Esophagus mucosa (tissue), 1 donor: ENCODE data around the gene CADPS. TPM values are rescaled to one million over a fixed set of nuclear protein-coding genes. Genes with fewer than 3 reads are reported as not detected.

Source experiments
- ATAC-seq: fragments of 200-7000 bp; cut with Tn5 transposase; one replicate; pipeline ENCODE4 v1.9.1; 2020
- total RNA-seq: library from RNA; stranded (reverse); gene quantifications from one replicate; pipeline ENCODE4 v1.2.4, GENCODE V29; 2023
- donor health status: DM: yes; HTN: yes; CAD: no.

CADPS gene
- total RNA-seq, 1 donor from 2014 or later: 0.08 TPM

DNA sequence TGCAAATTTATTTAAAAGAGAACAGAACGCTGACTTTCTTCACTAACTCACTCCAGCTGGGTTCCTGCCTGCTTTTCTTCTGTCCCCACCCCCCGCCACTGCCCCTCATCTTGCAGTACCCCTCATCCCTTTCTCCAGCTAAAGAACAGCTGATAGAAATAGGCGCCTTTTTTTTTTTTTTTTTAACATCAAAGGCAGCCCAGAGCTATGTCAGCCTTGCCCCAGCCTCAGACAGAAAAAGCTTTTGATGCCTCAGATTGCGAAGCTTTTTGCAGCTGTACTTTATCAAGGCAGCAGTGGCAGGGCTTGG is 1.8 kb downstream of the CADPS start:
- ATAC-seq: no peak

DNA sequence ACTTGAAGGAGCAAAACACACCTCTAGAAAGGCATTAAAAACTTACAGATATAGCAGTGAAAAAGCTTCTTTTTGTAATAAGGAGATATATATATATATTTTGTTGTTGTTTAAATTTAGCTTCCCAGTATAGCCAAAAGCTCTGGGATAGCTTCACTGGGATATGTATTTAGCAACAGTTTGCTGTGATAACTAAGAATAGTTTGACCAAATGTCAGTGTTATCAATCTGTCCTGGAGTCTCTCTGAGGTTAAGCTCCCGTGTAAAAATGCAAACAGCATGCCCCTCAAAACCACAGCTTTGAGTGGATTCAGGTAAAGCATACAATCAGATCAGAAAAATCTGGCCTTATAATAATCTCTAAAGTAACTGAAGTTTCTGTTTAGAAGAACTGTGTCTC is 2.9 kb downstream of the CADPS start:
- no peak for ATAC-seq

DNA sequence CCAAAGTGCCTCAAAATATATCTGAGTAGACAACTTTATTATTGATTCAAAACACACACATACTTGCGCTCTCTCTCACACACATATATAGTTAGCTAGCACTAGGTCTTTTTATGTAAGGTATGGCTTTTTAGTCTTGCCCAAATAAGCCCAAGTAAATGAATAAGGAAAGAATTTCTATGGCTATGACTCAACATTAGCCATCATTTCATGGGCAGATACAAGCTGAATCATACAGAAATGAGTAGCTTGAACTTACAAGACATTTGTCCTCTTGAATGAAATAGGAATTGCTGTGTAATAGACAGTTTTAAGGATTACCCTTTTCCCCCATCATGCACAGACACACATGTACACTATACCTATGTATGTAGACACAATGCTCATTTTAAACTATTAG is 4.9 kb downstream of the CADPS start:
- ATAC-seq: no peak

DNA sequence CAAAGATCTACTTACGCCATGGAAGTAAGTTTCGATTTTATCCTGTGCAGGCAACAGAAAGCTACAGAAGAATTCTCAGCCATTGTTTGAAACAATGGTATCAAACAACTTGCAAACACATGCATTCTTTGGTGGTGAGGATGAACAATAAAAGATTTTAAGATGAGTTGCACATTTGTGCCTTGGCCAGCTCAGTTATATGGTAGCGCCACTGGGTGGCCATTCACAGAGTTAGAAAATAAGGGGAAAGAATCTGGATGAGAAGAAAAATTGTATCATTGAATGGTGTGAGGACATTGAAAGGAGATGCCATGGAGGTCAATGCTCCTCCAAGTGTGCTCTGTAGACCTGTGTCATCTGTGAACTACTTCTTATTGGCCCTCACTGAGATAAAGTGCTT is 11.6 kb downstream of the CADPS start:
- ATAC-seq: no peak

DNA sequence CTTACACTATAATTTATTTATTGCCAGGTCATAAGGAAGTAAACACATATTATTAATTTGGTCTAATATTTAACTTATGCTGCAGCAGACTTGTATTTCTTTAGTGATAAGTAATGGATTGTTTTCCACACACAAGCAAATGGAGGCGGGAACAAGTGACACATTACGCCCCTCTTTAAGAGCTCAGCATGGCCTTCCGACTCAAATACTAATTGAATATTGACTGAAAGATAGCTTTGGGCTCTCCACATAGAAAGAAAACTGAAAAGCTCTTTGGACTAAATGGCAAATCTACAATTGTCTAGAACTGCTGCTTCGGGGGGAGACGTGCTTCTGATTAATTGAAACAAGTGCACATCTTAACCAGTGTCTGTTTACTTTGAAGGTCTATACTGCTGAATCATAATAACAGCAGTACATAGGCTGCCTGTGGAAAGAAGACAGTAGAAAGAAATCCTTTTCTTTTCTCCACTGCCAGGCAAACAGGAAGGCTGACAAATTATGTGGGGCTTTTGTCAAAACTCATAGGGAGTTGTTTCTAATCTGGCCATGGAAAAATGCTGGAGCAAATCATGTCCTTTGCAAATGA is 15.9 kb downstream of the CADPS start:
- no peak for ATAC-seq

DNA sequence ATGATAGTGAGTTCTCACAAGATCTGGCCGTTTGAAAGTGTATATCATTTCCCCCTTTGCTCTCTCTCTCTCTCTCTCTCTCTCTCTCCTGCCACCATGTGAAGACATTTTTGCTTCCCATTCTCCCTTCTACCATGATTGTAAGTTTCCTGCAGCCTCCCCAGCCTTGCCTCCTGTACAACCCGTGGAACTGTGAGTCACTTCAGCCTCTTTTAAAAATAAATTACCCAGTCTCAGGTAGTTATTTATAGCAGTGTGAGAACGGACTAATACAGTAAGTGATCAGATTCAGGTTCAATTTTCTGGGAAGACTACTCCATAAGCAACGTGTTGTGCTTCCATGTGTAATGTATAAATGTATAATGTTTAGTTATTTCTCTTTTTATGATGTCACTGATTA is 29.2 kb downstream of the CADPS start:
- no peak for ATAC-seq

DNA sequence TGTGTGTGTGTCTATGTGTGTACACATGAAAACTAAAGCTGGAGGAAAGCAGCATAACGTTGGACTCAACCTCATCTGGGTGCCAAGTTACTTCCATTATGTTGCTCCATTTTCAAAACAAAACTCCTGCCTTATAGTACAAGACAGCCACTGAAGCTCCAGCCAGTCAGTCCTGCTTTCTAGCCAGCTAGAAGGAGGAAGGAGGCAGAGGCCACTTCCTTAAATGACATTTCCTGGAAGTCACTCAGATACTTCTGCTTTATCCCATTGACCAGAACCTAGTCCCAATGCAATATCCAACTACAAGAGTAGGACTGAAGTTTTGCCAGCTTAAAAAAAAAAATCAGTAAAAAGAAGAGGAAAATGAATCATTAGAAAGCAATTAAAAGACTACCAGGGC is 31.7 kb downstream of the CADPS start:
- no peak for ATAC-seq

DNA sequence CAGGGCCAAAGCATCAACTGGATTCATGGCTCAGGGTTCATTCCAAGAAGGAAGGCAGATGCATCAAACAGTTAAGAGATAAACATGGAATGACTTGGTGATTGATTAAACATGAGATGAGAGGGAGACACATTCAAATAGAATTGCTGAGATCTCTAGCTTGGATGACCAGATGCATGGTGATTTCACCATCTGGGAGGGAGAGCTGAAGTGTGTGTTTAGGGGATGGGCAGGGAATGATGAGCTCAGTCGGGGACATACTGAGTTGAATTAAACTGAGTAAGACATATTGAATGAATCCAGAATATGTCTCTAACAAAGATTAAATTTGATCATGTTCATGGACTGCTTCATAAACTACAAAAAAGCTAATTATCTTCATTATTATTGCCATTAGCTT is 35.5 kb downstream of the CADPS start:
- ATAC-seq: no peak

DNA sequence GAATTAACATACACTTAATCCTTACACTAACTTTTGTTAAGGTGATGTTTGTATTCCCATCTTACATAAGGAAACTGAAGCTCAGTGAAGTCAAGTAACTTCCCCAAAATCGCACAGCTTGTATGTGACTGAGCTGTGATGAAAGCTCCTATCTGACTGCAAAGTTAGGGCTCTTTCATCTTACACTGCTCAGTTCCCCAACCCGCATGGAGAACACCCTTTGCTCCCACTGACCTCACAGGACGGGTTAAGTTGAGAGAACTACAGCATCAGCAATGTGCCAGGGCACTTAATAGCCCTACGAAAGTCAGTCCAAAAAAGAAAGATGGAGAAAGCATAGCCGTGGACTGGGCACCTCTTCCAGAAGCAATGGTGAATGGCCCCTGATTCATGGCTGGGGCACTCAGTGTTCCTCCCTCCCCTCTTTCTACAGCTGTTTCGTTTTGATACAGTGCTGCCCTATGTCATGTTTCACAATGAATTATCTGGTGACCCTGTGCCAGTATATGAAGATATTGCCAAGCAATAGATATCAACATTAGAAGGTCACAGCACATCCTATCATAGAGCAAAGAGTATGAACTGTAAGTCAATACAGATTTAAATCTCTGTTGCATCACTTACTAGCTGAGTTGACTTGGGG is 38.0 kb downstream of the CADPS start:
- ATAC-seq: no peak

DNA sequence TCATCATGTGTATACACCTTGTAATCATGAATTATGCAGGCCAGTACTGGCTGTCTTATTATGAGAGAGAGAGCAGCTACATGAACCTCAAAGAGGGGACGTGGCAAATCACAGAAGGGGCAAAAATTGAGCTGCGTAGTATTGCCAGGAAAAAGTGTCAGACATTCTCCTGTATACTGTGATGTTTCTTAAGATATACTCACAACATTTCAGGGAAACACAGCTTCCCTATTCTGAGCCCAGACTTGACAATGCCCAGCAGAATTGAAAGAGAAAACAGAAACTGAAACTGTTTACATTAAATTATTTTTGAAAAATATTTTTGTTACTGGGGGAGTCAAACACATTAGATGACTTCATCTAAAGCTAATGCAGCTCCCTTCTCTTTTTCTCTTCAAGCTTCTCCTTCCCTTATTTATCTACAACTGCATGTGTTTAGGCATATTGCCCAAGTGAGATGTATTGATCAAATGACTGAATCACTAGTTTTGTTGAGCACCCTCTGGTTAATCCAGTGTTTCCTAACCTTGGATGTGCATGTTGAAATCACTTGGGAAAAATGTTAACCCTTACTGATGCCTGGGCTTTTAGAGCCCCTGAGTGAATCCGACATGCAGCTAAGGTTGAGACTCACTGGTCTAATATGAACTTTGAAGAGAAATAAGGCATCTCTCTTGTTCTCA is 39.5 kb downstream of the CADPS start:
- ATAC-seq: no peak

DNA sequence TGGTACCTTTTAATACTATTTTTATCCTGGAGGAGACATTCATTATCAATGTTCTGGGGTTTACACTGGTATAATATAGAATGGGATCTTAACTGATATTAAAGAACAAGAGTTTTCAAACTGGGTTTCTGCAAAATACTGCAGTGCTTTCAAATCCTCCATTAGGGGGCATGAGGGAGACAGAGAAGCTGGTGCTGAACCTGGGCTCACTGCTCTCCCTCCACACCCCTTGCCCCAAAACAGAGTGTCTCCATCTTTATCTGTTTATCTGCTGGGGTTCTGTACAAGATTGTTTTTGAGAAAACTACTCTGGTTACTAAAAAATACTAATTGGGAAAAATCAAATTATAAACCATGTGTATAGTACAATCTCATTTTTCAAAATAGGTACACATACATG is 41.7 kb downstream of the CADPS start:
- no peak for ATAC-seq

DNA sequence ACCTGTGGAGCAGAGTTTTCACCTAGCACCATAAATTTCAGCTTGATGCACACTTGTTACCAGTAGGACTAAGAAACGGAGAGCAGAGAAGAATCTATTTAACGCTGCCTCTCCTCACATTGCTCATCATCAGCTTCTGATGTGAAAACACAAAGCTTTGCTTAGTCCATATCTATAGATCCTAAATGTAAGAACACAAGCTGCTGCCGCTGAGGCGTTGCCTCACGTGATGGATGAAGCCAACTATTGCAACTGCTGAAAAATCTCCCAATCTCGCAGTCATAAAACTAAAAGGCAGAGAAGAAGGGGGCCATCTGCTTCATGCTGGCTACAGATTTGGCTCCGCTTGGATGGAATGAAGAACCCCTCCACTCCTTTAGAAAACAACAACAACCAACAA is 42.7 kb downstream of the CADPS start:
- ATAC-seq: no peak

DNA sequence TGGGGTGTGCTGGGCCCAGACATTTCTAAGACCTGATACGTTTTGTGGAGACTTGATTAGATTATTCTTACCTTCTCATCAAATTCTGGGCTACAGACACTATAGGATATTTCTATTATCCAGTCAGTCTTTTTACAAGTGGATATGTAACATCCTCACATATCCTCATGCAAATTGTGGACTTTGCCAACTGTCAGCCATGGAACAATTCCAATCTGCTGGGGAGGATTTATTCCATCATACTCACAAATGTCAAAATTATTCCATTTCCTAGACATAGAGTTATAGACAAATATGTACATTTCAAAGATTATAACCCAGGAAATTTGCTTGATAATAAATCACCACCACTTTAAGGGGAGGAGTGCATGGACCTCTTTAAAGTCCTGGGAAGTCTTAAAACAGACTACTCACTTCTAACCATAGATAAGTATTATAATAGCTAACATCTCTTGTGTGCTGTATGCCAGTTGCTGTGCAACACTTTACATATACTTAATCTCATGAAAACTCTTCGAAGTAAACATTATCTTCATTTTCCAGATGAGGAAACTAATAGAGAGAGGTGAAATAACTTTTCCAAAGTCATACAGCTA is 44.4 kb downstream of the CADPS start:
- ATAC-seq: no peak

DNA sequence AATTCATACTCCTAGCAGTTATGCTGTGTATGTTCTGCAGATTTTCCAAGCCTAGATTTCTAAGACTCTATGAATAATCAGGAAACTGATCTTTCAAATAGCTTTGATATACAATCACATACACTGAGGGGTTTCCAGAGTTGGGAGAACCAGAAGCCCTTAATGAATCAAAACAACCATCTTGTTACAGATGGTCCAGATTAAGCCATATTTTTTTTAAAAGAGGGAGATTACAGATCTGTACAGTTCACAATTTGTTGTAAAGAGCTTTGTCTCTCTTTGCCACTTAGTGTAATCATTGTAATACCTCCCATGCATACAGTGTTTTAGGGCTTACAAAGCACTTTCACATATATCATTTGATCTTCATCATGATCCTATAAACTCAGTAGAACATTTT is 47.7 kb downstream of the CADPS start:
- ATAC-seq: no peak

DNA sequence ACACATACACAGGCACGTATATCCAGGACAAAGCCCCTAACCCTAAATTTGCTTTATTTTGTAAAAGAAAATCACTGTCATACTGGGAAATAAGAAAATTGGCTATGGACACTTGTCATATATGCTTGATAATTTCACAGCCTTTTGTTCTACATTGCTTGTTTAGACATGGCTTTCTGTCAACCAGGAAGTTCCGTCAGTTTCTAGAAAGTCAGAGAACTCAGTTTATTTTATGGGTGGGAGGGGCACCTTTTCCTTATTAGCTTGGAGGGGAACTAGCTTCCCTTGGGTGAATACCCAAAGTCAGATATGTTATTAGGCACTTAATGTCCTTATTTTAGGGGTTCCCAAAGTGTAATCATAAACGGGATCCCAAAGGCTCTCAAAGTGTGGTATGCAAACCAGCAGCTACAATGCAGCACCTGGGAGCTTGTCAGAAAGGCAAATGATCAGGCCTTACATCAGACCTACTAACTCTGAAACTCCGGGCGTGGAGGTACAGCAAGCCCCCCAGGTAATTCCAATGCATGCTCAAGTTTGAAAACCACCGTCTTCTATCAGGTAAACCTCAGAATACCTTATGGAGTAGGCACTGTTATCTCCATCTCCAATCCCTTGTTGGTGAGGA is 50.1 kb downstream of the CADPS start:
- ATAC-seq: no peak

DNA sequence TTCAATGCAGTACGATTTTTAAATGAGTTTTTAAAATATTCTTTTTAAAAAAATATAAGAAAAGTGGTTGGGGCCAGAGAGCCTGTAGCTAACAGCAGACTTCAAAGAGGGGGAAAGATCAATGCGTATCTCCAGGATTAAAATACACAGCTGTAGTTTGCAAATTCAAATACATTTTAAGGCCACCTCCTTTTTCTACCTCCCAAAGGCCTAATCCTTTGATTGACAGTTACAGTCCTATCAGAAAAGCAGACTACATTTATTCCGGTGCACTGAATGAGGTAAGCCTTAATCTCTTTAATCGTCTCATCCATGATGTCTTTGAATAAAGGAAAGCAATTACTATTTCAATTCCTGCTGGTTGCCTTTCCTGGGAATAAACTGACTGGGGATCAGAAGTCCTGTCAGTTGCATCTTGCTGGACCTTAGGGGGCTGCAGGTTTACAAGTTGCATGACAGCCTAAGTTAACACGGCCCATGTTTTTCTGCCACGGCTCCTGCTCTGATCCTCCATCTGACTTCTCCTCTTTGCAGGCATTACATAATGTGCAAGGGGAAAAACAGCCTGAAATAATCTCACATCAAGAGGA is 51.7 kb downstream of the CADPS start:
- no peak for ATAC-seq

DNA sequence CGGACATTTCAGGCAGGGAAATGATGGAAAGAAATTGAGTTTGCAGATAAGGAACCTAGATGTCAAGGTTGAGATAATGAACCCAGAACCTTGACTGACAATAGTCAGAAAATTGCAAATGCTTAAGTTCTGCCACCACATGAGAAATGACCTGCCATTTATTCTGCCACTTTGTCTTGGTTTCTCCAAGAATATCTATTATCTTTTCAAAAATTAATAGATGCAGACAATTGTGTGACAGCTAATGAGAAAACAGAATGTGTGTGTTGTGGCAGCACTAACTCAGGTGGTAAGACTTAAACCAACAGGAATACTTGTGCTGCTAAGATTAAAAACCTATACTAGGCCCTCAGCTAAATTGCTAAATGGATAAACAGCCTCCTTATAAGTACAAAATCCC is 52.3 kb downstream of the CADPS start:
- ATAC-seq: no peak

DNA sequence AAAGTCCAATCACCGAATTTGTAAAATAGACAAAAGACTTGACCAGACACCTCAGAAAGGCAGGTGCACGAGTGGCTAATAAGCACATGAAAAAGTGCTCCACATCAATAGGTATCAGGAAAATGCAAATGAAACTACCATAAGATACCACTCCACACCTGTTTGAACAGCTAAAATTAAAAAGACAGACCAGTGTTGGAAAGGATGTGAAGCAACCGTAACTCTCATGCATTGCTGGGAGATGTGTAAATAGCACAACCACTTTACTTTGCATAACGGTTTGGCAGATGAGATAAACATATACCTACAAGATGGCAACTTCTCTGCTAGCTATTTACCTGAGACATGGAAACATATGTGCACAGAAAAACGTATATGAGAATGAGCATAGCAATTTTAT is 56.9 kb downstream of the CADPS start:
- ATAC-seq: no peak

DNA sequence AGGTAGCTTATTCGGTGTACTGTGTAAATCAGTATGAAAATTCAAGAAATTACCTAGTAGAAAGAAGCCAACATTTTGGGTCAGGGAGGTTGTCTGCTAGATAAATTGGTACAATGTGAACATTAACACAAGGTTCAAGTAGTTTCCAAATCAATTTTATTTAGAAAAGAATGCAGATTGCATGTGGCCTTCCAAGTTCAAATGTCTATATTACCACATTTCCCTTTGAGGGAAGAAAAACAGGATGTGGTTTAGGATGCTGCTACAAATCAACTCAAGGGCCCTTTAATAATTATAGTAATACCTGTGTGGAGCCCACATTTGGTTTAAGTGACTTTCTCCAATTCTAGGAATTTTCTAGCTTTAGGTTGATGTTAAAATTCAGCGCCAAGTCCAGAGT is 57.5 kb downstream of the CADPS start:
- ATAC-seq: no peak

DNA sequence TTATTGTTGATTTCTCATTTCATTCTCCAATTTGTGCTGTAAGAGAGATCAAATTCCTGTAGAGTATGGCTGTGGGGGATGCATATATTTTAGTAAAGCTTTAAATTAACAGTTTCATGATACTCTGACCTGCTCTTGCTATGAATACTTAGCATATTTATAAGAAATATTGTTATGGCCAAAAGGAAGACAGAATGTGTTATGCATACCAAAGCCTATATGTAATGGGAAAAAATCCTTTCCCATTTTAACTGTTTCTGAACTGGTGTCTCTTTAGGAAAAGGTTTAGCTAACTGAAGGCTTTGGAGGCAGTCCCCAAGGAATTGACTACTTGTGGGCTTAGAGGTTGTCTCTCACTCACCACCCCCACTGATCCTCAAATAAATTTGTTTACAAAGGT is 59.2 kb downstream of the CADPS start:
- no peak for ATAC-seq

DNA sequence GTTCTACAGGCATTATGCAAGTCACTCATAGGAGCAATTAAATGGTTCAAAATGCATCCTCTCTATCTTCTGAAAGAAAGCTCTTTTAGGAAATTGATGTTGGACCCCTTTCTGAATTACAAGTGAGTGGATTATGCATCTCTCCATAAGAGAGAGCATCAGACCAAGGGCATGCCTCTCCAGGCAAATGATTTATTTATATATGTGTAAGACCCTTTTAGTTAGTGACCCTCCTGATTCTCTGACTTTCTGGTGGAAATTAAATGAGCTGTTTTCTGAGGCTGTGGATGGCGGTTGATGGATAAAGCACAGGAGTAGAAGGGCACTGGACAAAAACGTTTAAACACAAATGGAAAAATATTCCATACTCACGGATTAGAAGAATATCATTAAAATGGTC is 62.6 kb downstream of the CADPS start:
- no peak for ATAC-seq

DNA sequence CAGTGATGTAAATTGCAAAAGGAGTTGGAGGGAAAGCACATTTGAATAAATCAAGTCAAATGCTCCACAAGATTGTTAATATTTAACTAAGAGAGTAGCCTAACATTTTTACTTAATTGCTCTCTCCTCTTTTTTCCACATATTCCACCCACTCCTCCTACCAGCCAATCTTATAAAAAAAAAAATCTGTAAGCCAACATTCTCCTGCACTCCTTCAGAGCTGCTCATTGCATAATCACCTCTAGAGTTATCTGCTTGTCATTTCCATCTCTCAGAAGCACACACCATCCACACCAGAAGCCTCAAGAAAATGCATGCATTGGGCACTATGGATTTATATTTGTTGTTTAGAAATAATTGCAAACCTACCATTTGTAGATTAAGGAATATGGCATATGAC is 64.1 kb downstream of the CADPS start:
- ATAC-seq: no peak

DNA sequence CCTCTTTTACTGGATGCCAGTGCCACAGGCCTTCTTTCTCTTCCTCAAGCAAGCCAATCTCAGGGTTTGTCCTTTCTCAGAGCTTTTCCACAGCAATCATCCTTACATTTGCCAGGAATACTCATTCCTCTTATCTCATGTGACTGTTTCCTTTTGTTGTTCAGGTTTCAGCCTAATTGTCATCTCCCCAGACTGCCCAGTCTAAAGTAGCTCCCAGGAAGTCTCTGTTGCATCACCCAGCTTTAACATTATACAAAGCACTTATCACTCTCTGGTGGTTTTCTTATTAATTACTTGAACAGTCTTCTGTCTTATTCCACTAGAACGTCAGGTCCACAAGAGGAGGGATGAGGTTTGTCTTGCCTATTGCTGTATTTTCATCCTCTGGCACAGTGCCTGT is 65.8 kb downstream of the CADPS start:
- ATAC-seq: no peak
